ENCODE measurements around the gene CYP51A1. TPM values are rescaled to one million over a fixed set of nuclear protein-coding genes. Genes with fewer than 3 reads are reported as not detected.
A peak's percentile ranks its signal among the peaks of the same experiment; 100 is the strongest.
"Not testable (repeated sequence)": the region's sequence is repeated elsewhere in the genome, so short reads cannot be mapped to it uniquely, and the experiment has no call there.

The CYP51A1 gene
- total RNA-seq (2014; rRNA removed; shearing (Covaris generic)) = 74.3 and 75.1 TPM in 2 replicates

DNA sequence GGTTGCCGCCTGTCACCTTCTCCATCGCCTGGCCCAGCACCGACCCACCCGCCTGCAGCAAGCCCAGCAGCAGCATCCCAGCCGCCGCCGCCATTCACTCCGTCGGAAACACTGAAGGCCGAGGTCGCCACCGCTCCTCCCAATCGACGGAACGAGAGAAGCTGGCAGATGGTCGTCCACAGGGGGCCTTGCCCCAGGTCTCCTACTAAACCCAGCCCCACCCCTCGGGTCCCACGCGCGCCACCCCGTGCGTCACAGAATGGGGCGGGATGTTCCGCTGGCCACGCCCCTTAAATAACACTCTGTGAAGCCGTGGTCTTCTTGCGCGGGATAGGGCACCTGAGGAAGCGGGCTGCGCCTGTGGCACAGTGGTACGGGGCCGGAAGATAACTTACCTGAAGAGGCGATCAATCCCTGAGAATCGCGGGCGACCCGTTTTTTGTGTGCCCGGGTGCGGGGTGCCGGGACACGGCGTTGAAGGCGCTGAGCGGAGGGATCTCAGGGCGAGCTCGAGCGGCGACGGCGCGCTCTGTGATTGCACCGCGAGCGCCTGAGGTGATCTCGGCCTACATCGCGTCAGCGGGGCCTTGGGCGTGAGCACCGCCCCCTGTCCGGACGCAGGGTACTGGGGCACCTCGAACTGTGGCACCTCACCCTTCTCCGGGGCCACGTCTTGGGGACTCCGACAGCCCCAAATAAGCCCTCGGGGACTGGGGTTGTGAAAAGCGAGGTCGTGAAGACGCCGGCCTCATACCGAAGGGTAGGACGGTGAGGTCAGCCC is at the start of gene CYP51A1:
TSS of gene CYP51A1 (minus strand) at position 207 of the 781 bp plus-strand sequence. CDS start at position 94, 113 bp downstream.
- DNase-seq (ENCODE audit: low spot score) = peak; percentile 95

- DNase-seq (ENCODE audit: low spot score) = peak; percentile 92
These were observed 44.9 kb upstream of the CYP51A1 start, which contains the start of gene LRRD1 for GRCh38 chr7:92178928-92179924. LRRD1 (minus strand) TSS chr7:92179142; CDS start chr7:92165202, 13,940 bp downstream.

- DNase-seq (ENCODE audit: low spot score) = no peak
These were observed 43.1 kb upstream of the CYP51A1 start for GRCh38 chr7:92177362-92177761.

GRCh38 chr7:92169529-92169928 is 35.3 kb upstream of the CYP51A1 start:
- DNase-seq (ENCODE audit: low spot score) = not testable (repeated sequence)

DNA sequence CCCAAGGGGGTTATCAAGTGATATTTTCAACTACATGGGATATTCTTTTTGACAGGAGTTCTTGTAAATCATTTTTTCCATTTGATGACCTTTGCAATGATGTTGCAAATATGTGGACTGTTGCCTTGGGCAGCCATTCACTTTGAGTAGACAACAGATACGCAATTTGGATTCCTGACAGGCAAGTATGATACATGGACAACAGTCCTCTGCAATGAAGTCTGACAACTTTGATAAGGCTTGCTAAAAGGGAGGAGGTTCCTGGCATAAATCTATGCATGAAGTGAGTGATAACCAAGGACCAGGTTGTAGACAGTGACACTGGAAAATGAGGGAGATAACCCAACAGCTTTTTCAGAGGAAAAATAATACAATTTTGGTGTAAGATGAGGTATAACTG is 27.0 kb upstream of the CYP51A1 start:
- DNase-seq (ENCODE audit: low spot score) = no peak

- DNase-seq (ENCODE audit: low spot score) = no peak
These were observed 24.6 kb upstream of the CYP51A1 start for GRCh38 chr7:92158660-92159575.

DNA sequence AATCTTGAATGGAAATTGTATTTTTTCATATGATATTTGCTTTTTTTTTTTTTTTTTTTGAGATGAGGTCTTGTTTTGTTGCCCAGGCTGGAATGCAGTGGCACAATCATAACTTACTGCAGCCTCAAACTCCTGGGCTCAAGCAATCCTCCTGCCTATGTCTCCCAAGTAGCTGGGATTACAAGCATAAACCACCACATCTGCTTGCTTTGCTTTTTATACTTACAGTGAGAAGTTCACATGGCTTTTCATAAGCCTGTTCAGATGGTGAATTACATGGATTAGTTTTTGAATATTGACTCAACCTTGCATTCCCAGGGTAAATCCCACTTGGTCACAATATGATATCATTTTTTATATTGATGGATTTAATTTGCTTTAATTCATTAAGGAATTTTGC is 22.7 kb upstream of the CYP51A1 start:
- DNase-seq (ENCODE audit: low spot score) = no peak

- no peak for DNase-seq (ENCODE audit: low spot score)
These were observed 20.9 kb upstream of the CYP51A1 start for GRCh38 chr7:92155108-92155739.

DNA sequence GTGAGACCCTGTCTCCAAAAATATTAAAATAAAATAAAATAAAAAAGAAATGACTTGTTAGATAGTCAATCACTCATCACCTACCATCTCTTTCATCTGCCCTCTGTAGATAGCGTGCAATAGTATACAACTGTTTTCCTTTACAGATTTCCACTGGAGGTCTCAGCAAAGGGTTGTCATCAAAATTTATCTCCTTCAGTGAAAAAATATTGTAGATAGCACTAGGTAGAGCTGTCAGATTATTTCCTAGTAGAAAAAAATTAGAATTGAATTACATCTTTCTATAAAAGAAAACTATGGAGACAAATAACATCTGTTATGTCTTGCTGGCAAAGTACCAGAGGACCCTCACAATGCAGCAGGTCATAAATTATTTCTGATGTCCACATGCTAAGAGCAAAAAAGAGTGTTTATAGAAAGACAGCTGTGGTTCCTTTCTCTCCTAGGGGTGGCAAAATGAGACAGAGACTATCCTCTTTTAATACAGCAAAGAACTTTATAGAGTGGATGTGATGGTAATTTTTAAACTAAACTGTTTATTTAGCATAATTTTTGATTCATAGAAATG is 16.3 kb upstream of the CYP51A1 start:
- no peak for DNase-seq (ENCODE audit: low spot score)

DNA sequence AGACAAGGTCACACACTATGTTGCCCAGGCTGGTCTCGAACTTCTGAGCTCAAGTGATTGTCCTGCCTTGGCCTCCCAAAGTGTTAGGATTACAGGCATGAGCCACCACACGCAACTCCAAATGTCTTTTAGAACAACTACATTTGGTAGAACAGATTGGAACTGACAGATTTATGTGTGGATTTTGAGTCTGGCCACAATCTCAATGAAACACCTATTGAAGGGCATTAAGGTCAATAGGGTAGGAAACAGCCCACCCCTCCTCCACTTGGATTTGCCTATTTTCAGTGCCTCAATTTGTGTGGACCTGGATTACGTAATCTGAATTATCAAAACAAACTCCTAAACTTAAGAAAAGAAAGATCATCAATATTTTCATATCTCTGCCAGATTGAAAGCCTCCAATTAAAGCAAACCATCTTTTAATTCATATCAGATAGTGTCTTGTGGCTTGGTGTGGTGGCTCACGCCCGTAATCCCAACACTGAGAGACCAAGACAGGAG is 15.5 kb upstream of the CYP51A1 start:
- no peak for DNase-seq (ENCODE audit: low spot score)

DNA sequence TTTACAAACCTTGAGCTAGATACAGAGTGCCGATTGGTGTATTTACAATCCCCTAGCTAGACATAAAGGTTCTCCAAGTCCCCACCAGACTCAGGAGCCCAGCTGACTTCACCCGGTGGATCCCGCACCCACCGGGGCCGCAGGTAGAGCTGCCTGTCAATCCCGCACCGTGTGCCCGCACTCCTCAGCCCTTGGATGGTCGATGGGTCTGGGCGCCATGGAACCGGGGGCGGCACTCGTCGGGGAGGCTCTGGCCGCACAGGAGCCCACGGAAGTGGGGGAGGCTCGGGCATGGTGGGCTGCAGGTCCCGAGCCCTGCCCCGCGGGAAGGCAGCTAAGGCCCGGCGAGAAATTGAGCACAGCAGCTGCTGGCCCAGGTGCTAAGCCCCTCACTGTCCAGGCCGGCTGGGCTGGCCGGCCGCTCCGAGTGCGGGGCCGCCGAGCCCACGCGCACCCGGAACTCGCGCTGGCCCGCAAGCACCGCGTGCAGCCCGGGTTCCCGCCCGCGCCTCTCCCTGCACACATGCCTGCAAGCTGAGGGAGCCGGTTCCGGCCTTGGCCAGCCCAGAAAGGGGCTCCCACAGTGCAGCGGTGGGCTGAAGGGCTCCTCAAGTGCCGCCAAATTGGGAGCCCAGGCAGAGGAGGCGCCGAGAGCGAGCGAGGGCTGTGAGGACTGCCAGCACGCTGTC is 9.1 kb upstream of the CYP51A1 start:
- not testable (repeated sequence) for DNase-seq (ENCODE audit: low spot score)

DNA sequence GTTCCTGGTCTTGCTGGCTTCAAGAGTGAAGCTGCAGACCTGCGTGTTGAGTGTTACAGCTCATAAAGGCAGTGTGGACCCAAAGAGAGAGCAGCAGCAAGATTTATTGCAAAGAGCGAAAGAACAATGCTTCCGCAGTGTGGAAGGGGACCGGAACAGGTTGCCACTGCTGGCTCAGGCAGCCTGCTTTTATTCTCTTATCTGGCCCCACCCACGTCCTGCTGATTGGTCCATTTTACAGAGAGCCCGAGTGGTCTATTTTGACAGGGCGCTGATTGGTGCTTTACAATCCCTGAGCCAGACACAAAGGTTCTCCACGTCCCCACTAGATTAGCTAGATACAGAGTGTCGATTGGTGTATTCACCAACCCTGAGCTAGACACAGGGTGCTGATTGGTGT is 8.5 kb upstream of the CYP51A1 start:
- not testable (repeated sequence) for DNase-seq (ENCODE audit: low spot score)

DNA sequence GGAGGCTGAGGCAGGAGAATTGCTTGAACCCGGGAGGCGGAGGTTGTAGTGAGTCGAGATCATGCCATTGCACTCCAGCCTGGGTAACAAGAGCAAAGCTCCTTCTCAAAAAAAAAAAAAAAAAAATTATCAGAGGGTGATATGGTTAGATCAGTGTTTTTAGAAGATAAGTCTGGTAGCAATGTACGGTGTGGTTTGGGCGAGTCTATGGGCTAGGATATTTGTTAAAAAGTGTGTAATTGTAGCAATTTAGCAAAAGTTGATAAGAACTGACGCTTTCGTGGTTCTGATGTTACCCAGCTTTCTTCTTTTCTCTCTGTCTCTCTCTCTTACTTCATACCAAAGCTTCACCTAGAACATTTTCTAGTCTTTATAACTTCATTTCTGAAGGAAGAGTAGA is 6.9 kb upstream of the CYP51A1 start:
- DNase-seq (ENCODE audit: low spot score) = no peak

- DNase-seq (ENCODE audit: low spot score) = no peak
These were observed 3.3 kb upstream of the CYP51A1 start for GRCh38 chr7:92137557-92137956.

DNA sequence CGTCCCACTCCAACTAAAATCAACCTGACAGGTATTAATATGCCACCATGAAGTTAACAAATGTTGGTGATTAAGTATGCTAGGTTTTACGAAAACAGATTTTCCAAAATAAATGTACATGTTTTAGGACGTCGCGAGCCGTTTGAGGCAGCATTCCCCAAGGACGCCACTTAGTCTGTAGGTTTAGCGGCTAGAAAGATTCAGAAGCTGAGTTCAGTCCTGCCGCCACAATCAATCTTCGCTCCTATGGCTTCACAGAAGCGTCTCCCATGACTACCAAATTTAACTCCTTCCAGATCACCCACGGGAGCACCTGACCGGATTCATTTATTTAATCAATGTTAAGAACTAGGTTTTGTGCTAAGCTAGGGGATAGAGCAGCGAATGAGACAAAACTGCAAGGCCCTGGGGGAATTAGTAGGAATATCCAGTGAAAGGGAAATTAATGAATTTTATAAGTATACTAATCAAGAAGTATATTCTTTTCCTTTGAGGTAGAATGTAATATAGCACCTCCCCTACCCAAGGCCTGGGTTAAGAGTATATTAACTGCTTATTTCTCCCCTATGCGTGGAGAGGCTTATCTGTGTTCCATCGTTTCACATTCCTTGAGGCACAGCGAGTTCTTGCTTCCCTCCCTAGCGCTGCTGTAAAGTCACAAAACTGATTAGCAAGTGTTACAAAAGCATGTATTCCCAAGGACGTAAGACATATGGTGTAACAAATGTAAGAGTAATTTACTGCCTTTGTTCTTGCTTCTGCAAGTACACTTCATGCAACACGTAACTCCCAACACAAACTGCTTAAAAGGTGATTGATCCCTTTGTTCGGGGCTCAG is 994 bp upstream of the CYP51A1 start:
- DNase-seq (ENCODE audit: low spot score) = no peak

GRCh38 chr7:92133737-92134270 is 473 bp downstream of the CYP51A1 start:
- peak; percentile 84 for DNase-seq (ENCODE audit: low spot score)

- no peak for DNase-seq (ENCODE audit: low spot score)
These were observed 1.0 kb downstream of the CYP51A1 start for GRCh38 chr7:92133133-92133736.

Data from HT-29 (cell line).